ENCODE measurements around the gene UMPS. TPM values are rescaled to one million over a fixed set of nuclear protein-coding genes. Genes with fewer than 3 reads are reported as not detected.

The UMPS gene
- total RNA-seq, 1 donor from 2014 or later = 51.6 TPM

- DNase-seq (ENCODE audit: extremely low spot score, unreplicated experiment) = no peak
- H3K4me3 Mint-ChIP-seq = no peak overlapping the region
- H3K27ac Mint-ChIP-seq = no peak overlapping the region
- no peaks in the 10 kb centered on the region for H3K27me3 Mint-ChIP-seq
- TF ChIP-seq, protein P1, sequence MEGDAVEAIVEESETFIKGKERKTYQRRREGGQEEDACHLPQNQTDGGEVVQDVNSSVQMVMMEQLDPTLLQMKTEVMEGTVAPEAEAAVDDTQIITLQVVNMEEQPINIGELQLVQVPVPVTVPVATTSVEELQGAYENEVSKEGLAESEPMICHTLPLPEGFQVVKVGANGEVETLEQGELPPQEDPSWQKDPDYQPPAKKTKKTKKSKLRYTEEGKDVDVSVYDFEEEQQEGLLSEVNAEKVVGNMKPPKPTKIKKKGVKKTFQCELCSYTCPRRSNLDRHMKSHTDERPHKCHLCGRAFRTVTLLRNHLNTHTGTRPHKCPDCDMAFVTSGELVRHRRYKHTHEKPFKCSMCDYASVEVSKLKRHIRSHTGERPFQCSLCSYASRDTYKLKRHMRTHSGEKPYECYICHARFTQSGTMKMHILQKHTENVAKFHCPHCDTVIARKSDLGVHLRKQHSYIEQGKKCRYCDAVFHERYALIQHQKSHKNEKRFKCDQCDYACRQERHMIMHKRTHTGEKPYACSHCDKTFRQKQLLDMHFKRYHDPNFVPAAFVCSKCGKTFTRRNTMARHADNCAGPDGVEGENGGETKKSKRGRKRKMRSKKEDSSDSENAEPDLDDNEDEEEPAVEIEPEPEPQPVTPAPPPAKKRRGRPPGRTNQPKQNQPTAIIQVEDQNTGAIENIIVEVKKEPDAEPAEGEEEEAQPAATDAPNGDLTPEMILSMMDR (conservative IDR thresholded peaks at IDR 0.05) = no peak
- H3K9me3 Mint-ChIP-seq = no peaks in the 10 kb centered on the region
- H3K4me1 Mint-ChIP-seq (ENCODE audit: unreplicated experiment) = peaks cover 28% of the 10 kb centered on the region
- H3K36me3 Mint-ChIP-seq = no peaks in the 10 kb centered on the region
These were observed 53.4 kb downstream of the UMPS start for GRCh38 chr3:124783696-124784095.

- Mint-ChIP-seq H3K9me3 (no peaks in the 10 kb centered on the region), H3K4me3 (no peak overlapping the region), H3K4me1 (ENCODE audit: unreplicated experiment) (peaks cover 22% of the 10 kb centered on the region), H3K27ac (no peak overlapping the region), H3K36me3 (no peaks in the 10 kb centered on the region), H3K27me3 (no peaks in the 10 kb centered on the region)
- no peak for DNase-seq (ENCODE audit: extremely low spot score, unreplicated experiment)
- TF ChIP-seq, protein P1 (conservative IDR thresholded peaks at IDR 0.05) = no peak
These were observed 54.6 kb downstream of the UMPS start for GRCh38 chr3:124784686-124785382.

- DNase-seq (ENCODE audit: extremely low spot score, unreplicated experiment) = no peak
- no peak overlapping the region for H3K4me3 Mint-ChIP-seq
- H3K36me3 Mint-ChIP-seq = no peaks in the 10 kb centered on the region
- H3K9me3 Mint-ChIP-seq = no peaks in the 10 kb centered on the region
- peaks cover 19% of the 10 kb centered on the region for H3K4me1 Mint-ChIP-seq (ENCODE audit: unreplicated experiment)
- TF ChIP-seq, protein P1 (conservative IDR thresholded peaks at IDR 0.05) = no peak
- H3K27ac Mint-ChIP-seq = no peak overlapping the region
- H3K27me3 Mint-ChIP-seq = no peaks in the 10 kb centered on the region
These were observed 55.7 kb downstream of the UMPS start for GRCh38 chr3:124785973-124786372.

DNA sequence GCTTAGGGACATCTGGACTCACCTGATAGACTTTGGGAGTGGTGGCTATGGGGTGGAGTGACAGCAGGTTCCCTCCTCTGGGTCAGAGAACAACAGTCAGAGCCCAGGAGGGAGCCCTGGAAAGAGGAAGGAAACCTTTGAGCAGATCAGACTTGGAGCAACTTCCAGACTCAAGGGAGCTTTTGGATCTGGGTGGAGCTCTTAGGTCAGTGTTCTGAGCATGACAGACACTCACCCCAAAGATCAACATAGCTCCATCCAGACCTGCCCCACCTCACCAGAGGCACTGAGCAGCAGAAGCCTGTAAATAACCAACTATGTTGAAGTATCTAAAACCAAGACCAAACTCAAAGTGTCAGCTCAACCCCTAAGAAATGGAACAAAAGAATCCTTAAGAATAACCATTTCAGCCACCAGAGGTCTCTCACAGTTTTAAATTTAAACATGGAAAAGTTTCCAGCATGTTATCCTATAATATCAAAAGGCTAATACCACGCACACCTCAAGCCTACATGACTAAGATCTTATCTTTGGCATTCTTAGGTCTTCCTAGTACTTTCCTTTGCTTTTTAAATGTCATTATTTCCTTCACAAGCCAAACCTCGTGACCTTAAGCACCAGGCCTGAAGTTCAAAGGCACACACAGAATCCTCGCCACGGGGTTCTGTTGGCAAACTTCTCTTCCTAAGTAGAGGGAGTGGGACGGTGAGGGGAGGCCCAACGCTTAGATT is 56.4 kb downstream of the UMPS start:
- Mint-ChIP-seq H3K27me3 (no peaks in the 10 kb centered on the region), H3K4me3 (no peak overlapping the region), H3K4me1 (ENCODE audit: unreplicated experiment) (peaks cover 20% of the 10 kb centered on the region), H3K9me3 (no peaks in the 10 kb centered on the region), H3K27ac (peak overlapping the region; percentile 16), H3K36me3 (no peaks in the 10 kb centered on the region)
- no peak for DNase-seq (ENCODE audit: extremely low spot score, unreplicated experiment)
- TF ChIP-seq, protein P1 (conservative IDR thresholded peaks at IDR 0.05) = peak; percentile 62

DNA sequence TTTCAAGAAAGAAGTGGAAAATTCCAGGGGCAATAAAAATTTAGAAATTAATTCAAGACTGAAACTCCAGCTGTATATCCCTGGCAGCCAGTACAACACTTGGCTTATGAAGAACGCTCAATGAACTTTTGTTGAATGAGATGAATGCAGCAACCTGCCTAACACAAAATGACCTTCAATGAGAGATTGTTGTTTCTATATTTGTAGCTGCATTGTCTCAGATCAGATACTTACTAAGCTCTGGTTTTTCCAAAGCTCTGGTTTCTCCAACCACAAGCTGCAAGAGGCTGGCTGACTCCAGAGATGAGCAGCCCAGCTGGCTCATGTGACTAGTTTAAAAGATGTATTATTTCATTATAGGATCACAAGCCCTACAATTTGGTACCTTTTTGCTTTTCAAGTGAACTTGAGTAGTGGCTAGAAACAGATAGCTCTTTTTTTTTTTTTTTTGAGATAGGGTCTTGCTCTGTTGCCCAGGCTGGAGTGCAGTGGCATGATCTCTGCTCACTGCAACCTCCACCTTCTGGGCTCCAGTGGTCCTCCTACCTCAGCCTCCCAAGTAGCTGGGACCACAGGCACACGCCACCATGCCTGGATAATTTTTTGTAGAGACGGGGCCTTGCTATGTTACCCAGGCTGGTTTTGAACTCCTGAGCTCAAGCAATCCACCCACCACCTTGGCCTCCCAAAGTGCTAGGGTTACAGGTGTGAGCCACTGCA is 57.4 kb downstream of the UMPS start:
- no peaks in the 10 kb centered on the region for H3K9me3 Mint-ChIP-seq
- DNase-seq (ENCODE audit: extremely low spot score, unreplicated experiment) = no peak
- H3K36me3 Mint-ChIP-seq = no peaks in the 10 kb centered on the region
- no peak overlapping the region for H3K4me3 Mint-ChIP-seq
- H3K27me3 Mint-ChIP-seq = no peaks in the 10 kb centered on the region
- TF ChIP-seq, protein P1 (conservative IDR thresholded peaks at IDR 0.05) = no peak
- no peak overlapping the region for H3K27ac Mint-ChIP-seq
- peaks cover 28% of the 10 kb centered on the region for H3K4me1 Mint-ChIP-seq (ENCODE audit: unreplicated experiment)
